ENCODE measurements around the gene ENDOD1.
"Not testable (repeated sequence)": the region's sequence is repeated elsewhere in the genome, so short reads cannot be mapped to it uniquely, and the experiment has no call there.

Gene ENDOD1, protein sequence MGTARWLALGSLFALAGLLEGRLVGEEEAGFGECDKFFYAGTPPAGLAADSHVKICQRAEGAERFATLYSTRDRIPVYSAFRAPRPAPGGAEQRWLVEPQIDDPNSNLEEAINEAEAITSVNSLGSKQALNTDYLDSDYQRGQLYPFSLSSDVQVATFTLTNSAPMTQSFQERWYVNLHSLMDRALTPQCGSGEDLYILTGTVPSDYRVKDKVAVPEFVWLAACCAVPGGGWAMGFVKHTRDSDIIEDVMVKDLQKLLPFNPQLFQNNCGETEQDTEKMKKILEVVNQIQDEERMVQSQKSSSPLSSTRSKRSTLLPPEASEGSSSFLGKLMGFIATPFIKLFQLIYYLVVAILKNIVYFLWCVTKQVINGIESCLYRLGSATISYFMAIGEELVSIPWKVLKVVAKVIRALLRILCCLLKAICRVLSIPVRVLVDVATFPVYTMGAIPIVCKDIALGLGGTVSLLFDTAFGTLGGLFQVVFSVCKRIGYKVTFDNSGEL
- 24.0 to 56.3 (median 39.9) reads per million in 17 experiments for total RNA-seq

DNA sequence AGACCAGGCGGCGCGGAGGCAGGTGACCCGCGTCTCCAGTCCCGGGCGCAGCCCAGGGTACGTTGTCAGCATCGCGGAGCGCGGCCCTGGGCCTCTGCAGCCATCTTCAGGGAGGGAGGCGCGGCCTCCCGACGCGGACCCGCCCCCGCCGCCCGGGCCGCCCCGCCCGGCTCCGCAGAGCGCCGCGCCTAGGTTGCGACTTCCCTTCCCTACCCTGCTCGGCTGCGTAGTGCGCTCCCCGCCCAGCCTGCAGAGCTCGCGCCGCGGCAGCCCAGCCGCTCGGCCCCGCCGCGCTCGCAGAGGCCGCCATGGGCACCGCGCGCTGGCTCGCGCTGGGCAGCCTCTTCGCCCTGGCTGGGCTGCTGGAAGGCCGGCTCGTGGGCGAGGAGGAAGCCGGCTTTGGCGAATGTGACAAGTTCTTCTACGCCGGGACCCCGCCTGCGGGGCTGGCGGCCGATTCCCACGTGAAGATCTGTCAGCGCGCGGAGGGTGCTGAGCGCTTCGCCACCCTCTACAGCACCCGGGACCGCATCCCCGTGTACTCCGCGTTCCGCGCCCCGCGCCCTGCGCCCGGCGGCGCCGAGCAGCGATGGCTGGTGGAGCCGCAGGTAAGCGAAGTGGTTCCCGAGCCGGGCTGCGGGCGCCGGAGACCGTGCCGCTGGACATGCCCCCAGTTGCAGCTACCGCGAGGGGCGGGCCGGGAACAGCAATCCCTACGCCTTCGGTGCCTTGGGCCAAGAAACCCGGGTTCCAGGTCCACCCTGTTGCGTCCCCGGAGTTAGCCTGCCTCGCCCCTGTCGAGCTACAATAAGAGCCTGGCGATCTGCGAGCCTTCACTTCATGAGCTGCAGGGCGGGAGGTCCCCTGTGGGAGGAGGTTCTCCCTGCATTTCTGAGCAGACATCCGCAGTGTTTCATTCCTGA, at the start of gene ENDOD1:
Gene ENDOD1 (plus strand): TSS at position 227 of the 923 bp plus-strand sequence. CDS start 82 bp downstream, at position 309.
- DNase-seq: peak; percentile 91 to 96 (median 94)

DNA sequence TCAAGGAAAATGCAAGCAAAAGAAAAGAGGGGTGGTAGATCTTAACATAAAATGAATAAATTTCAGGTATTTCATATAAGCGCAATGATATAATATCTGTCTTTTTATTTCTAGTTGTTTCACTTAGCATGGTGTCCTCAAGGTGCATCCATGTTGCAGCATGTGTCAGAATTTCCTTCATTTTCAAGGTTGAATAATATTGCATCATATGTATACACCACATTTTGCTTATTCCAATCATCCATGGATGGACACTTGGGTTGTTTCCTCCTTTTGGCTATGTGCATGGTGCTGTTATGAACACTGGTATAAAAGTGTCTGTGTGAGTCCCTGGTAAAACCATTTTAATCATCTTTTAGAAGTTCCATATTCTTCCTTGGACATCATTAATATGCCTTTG, 47.4 kb upstream of the ENDOD1 start:
- DNase-seq: no peak

DNA sequence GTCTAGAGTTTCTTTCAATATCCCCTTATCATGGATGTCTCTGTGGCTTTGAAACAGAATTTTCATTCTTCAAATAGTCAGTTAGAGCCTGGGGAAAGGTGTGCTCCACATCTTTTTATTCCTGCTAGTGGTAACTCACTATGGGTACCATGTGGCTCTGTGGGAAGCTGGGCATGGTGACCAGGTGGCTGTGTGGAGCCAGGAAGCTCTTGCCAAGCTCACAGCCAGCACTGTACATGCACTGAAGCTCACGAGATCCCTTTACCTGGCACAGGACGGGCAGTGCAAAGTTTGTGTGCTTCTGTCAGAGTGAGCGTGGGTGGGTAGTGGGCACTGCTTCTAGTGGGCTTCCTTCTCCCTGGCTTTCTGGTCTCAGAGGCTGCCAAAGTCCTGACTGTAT, 46.7 kb upstream of the ENDOD1 start:
- no peak for DNase-seq

DNA sequence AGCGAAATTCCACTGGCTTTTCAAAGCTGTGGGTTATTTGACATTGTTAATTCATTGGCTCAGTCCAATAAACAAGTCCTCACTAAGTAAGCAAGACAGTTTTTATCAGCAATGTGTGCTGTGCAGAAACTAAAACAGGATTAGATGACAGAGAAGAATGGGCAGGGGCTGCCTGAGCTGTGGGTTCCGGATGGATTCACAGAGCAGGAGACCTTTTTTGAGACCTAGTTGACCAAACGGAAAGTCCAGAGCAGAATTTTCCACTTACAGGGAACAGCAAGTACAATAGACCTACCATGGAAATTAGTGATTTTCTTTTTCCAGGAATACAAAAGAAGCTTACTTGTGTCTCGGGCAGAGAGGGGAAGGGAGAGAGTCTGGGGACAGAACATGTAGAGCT, 45.6 kb upstream of the ENDOD1 start:
- no peak for DNase-seq

DNA sequence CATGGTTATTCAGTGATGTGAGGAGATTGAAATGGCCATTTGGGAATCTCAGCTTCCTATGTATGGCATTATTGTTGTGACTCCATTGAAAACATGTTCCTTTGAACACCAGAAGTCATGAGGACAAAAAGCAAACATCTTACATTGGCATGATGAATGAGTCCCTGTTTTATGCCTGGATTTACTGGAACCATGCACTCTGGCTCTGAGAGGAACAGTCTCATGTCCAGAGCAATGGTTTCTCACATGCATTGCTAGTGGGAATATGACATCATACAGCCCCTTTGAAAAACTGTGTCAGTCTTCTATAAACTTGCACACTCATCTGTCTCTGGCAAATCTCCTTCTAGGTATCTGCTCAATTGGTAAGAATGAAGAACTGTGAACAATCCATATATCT, 43.8 kb upstream of the ENDOD1 start:
- no peak for DNase-seq

DNA sequence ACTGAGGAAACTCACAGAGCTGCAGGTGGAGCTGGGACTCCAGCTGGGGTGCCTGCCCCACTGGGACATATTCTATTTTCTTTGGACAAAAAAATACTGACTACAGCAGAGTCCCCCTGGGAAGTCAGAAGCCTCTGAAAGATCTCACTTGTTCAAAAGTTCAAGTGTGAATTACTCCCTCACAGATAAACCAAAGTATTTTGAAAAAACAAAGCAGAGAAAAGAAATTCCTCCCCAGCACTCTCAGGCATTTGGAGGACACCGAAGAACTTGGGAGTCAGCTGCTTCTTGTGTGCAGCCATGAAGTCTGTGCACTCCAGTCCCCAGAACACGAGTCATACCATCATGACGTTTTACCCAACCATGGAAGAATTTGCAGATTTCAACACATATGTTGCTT, 40.5 kb upstream of the ENDOD1 start, which contains the start of gene KDM4F:
Gene KDM4F (plus strand): TSS at position 301 of the 400 bp plus-strand sequence.
- not testable (repeated sequence) for DNase-seq

DNA sequence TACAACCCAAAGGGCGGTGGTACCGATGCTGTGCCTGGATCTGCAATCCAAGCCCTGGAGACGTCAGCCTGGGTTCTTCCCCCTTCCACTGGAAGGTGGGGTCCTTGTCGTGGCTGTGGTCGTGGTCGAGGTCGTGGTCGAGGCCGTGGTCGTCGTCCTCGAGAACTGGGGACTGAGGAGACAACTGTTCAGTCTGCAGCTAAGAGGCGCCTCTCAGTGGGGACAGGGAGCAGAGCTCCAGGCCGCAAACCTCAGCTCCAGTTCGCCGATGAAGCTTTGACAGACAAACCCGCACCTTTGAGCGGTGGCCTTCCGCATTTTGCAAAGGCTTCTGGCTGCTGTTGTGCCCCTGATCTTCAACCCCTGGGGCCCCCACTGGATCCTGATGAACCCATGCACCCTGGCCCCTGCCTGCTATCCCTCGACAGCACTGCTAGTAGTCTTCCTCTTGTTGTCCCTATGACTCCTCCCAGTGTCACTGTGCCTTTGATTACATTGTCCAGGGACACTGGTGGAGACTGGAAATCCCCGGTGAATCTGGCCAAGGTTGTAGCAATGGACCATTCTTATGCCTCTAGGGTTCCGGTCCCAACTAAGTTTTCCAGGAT, 38.9 kb upstream of the ENDOD1 start:
- no peak for DNase-seq

DNA sequence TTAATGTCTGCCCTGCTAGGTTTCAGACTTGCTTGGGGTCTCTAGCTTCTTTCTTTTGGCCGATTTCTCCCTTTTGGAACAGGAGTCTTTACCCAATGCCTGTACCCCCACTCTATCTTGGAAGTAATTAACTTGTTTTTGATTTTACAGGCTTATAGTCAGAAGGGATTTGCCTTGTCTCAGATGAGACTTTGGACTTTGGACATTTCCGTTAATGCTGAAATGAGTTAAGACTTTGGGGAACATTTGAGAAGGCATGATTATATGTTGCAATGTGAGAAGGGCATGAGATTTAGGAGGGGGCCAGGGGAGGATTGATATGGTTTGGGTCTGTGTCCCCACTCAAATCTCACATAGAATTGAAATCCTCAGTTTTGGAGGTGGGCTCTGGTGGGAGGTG, 35.3 kb upstream of the ENDOD1 start:
- no peak for DNase-seq

DNA sequence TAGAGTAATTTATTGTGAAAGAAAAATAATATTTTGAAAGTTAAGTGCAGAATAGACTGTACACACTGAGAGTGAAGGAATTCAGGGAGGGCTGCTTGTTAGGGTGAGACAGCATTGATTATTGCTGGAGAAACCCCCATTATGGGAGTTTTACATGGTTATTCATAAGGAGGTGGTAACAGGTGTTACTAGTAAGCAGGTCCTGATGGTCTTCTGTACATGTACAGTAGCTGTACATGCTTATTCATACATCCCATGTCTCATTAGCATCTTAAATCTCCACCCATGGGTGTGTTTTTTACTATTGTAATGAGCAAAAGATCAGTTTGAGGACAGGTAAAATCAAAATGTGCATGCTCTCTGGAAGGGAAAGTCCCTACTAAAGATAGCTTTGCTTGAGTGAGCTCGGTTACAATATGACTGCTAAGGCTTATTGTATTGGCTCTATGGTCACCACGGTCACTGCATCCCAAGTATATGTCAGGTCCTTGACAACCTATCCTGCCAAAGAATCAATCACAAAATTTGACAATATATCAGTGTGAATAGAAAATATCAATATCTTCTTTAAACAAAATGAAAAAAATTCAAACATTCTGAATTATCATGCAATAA, 34.3 kb upstream of the ENDOD1 start:
- no peak for DNase-seq

DNA sequence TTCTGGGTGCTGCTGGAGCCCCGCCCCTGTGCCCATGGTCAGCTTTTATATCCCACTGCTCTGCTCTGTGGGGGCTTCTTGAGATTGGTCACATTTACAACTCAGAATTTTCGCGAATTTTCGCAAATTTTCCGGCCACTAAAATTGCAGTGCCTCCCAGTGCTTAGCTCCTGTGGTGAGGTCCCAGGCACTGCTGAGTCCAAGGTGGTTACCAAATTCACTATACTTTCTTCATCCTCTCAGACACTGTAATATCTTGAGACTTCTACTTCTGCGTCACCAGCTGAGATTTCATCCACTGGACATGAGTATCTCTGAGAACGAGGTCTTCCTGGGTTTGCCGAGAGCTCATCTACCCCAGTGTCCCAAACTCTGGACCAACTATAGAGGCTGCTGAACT, 31.7 kb upstream of the ENDOD1 start:
- DNase-seq: no peak

DNA sequence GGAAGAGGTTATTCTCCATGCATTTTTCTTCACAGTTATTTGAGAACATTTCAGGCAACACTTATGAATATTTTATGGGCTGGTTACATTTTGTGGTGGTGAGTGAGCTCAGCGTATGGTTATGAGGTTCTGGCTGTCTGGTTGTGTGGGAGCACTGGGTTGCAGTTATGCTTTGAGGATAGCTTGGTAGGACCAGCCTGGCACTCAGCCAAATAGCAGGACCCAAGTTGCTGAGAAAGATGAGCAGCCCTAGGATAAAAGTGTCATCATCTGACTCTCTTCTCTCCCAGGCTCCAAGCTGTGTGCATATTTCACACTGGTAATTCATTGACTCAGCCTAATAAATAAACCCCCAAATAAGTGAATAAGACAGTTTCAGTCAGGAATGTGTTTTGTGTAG, 31.0 kb upstream of the ENDOD1 start:
- no peak for DNase-seq

DNA sequence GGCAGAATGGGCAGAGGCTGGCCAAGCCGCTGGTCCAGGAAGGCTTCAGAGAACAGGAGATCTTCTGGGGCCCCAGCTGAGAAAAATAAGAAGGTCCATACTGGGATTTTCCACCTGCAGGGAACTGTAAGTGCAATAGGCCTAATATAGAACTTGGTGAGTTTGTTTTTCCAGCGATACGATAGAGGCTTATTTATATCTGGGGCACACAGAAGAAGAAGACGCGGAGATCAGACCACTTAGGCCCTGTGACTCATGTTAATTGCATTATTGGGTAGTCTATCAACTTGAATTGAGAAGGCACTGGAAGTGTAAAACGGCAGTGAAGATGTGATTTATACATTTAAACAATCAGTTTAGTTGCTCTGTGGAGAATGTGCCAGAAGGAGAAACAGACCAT, 30.6 kb upstream of the ENDOD1 start:
- DNase-seq: no peak

DNA sequence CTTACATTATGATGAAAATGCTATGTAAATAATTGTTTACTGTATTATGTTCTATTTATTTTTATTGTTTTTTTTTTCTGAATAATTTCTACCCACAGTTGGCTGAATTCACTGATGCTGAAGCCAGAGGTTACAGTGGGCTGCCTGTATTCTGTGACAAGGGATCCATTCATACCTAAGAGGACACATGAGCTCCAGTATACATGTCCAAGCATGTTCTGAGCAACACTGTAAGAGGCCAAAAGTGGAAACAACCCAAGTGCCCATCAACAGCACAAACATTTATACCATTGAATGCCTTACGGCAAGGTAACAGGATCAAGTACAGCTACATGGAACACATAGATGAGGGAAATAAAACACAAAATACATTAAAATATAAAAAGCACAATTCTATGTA, 24.3 kb upstream of the ENDOD1 start:
- DNase-seq: no peak

DNA sequence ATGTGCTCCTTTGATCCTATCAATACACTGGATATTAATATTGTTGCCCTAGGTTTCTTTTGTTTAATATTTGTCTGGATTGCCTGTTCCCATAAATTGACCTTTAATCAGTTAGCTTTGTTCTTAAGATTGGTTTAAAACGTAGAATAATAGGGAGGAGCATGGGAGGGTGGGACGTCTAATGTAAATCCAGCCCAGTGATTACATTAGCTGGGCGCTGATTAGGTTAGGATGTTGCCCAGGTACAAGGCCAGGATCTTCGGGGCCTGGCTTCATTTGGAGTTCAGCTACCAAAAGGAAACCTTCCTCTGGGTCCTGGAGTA, 23.0 kb upstream of the ENDOD1 start, which contains the start of gene SRSF8:
Gene SRSF8 (plus strand): TSS at position 204 of the 323 bp plus-strand sequence. CDS start 308 bp downstream, outside the sequence.
- no peak for DNase-seq

DNA sequence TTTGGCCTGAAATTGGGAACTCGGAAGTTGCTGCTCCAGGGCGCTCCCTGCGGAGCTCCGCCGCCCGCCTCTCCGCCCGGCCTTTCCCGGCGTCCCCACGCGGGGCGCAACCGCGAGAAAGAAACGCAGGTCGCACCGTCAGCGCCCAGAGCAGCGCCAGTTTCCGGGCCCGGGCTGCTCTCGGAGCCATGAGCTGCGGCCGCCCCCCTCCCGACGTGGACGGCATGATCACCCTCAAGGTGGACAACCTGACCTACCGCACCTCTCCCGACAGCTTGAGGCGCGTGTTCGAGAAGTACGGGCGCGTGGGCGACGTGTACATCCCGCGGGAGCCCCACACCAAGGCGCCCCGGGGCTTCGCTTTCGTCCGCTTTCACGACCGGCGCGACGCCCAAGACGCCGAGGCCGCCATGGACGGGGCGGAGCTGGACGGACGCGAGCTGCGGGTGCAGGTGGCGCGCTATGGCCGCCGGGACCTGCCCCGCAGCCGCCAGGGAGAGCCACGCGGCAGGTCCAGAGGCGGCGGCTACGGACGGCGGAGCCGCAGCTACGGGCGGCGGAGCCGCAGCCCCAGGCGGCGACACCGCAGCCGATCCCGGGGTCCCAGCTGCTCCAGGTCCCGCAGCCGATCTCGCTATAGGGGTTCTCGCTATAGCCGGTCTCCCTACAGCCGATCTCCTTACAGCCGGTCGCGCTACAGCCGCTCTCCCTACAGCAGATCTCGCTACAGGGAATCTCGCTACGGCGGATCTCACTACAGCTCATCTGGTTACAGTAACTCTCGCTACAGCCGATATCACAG, 22.4 kb upstream of the ENDOD1 start:
- DNase-seq: peak; percentile 82 to 94 (median 88)

DNA sequence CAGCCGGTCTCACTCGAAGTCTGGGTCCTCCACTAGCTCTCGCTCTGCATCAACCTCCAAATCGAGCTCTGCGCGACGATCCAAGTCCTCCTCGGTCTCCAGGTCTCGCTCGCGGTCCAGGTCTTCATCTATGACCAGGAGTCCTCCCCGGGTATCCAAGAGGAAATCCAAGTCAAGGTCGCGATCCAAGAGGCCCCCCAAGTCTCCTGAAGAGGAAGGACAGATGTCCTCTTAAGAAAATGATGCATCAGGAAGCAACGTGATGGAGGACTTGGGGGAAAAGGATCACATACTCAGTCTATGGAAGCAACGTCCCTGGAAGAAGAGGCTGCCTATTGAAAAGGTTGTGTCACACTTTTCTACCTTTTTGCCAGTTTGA, 21.8 kb upstream of the ENDOD1 start:
- DNase-seq: peak in 1 of 4 experiments; percentile 42

DNA sequence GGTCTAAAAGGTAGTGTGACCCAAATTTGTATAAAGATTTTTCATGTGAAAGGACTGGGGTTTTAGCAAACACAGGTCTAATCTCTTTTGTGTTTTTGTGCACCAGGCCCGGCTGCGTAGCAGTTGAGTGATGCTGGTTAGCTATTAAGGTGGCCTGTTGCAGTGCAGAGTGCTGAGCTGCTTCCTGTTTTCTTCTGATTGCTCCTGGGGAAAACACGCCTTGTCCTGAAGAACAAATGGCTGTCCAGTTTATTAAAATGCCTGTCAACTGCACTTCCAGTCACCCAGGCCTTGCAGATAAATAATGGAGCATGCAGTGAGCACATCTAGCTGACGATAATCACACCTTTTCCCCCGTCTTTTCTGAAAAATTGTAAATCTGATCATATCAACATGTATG, 21.1 kb upstream of the ENDOD1 start:
- DNase-seq: peak; percentile 84 to 95 (median 89)

DNA sequence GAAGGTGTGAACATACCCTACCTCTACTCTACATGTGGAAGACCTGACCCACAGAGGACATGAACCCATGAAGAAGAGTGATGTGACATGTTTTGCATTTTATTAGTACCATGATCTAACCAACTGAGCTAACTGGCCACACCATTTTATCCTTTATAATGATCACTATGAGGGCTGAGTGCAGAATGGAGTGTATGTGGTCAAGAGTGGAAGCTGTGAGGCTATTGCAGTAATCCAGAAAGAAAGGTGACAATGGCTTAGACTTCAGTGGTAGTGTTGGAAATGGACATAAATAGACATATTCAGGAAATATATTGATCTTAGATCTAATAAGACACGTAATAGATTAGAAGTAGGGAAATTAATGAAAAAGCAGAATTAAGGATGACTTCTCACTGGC, 19.2 kb upstream of the ENDOD1 start:
- no peak for DNase-seq

DNA sequence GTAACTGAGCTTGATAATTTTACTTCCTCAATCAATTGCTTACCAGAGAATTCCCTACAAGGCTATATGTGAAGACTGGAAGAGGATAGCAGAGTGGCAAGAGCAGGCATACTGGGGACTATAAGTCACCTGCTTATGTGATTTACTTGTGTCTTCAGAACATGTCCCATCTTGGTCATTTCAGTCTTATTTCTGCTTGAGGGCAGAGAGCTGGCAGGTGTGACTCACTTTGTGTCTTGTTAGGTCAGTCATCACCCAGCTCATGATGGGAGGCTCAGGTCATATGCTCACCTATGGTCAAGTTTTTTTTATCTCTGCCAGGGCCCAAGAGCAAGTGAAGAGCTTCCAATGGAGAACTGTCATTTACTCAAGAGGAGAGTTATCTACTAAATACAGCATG, 16.7 kb upstream of the ENDOD1 start:
- DNase-seq: no peak

DNA sequence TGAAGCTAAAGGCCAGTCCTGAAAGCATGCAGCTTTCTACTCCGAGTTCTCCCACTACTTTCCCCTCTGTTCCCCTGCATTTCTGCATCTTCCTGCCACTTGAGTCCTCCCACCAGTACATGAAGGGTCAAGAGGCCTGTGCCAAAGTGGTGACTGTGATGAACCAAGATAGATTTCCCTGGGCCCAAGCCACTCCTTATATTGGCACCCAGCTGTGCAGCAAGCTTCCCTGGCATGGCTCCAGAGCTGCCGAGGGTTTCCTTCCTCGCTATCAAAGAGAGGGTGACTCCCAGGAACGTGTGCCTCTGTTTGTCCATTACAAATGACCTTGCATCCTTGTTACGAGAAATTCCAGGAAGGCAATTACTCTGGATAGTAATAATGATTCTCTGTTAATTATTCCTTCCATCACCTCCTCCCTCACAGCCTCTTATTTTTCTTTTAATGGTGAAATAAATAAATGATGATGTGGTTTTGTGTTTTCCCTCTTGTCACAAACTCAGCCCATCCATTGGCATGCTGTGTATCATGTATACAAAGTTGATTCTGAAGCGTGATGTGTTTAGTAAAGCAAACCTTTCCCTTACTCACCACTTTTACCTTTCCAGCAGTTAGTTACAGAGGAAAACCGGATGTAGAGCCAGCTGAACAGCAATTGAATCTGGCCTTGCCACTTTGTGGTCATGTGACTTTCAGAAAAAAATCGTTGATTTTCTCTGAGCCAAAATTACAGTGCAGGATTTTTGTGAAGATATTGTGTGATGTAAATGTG, 14.7 kb upstream of the ENDOD1 start:
- DNase-seq: no peak

DNA sequence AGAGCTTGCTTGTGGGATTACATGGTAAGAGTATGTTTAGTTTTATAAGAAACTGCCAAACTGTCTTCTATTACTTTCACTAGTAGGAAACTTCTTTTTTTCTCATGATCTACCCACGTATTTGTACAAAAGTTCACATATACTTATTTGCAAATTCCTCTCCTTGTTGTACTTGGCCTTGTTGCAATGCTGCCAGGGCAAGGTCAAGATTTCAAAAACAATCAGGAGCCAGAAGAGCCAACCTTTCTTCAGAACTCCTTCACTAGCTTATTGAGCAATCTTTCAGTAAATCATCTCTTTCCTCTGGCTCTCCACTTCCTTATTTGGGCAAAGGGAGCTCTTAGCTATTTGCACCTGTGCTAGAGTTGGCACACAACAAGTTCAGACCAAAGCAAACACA, 13.2 kb upstream of the ENDOD1 start:
- peak in 3 of 4 experiments; percentile 38 to 64 (median 58) for DNase-seq

Data from suppressor macrophage (primary cell).